ENCODE results near the gene FNDC7.
A peak's percentile ranks its signal among the peaks of the same experiment; 100 is the strongest.
"Not testable (repeated sequence)": the region's sequence is repeated elsewhere in the genome, so short reads cannot be mapped to it uniquely, and the experiment has no call there.

The FNDC7 gene

GRCh38 chr1:108745980-108746381 is 33.3 kb downstream of the FNDC7 start:
- no peak for DNase-seq (ENCODE audit: low read depth)

- peak; percentile 100 for DNase-seq (ENCODE audit: low read depth)
Measured at GRCh38 chr1:108746382-108747170, 33.9 kb downstream of the FNDC7 start, which contains the start of gene STXBP3. STXBP3 (plus strand) TSS chr1:108746674; CDS start chr1:108746738, 64 bp downstream.

DNA sequence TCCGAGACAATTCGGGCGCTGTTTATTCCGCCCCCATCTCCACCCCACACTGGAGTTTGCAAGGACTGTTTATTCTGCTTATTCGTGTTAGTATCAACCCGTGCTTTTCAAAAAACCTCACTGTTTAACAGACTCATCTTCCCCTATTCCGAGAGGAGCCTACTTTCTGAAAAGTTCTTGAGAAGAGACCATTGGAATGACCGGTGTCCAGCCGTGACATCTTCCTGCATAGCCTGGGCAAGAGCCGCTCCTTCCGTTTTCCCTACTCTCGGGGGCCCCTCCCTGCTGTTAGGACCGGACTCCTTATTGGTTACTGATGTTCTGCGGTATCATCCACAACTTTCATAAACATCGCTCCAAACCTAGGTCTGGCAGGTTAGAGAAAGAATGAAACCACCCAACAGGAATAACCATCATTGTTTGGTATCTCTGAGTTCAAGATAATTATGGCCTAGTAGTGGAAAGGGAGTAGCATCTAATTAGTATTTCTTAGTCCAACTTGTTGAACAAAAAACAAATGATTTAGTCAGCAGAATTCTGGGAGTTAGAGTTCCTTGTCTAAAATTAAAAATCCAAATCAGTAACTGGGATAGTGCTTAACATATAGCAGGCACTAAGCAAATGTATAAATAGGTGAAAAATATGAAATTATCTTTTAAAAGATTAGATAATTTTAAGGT is 34.6 kb downstream of the FNDC7 start:
- no peak for DNase-seq (ENCODE audit: low read depth)

DNA sequence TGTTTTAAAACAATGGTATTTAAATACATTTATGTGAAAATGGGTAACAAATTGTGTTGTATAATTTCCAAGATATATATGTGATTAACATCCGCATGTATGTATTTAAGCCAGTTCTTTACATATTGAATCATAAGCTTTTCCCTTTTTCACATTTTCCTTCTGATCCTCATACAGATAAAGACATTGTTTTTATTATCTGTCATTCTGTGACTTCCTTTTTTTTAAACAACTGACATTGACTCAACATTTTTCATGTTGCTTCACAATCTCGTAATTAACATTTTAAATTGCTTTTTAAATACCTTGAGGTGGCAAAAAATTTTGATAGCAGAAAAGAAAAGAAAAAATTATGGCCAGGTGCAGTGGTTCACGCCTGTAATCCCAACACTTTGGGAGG is 35.2 kb downstream of the FNDC7 start:
- DNase-seq (ENCODE audit: low read depth): no peak

DNA sequence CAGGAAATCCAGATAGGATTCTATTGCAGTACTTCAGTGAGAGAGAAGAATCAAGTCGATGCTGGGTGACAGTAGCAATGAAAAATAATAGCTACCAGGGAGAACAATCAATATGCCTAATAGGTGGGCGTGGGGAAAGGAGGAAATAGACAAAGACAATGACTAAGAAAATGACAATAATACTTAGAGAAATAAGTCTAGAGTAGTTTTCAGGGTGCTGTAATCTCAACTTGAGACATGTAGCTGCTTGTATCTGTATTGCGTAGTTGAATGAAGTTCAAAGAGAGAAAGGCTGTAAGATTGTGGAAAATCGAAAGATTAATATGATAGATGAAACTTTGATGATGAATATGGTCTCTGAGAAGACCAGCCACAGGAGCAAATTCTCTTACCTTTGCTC is 36.4 kb downstream of the FNDC7 start:
- DNase-seq (ENCODE audit: low read depth): no peak

- no peak for DNase-seq (ENCODE audit: low read depth)
Measured at GRCh38 chr1:108750476-108751181, 37.9 kb downstream of the FNDC7 start.

GRCh38 chr1:108753363-108753762 is 40.7 kb downstream of the FNDC7 start:
- DNase-seq (ENCODE audit: low read depth): no peak

DNA sequence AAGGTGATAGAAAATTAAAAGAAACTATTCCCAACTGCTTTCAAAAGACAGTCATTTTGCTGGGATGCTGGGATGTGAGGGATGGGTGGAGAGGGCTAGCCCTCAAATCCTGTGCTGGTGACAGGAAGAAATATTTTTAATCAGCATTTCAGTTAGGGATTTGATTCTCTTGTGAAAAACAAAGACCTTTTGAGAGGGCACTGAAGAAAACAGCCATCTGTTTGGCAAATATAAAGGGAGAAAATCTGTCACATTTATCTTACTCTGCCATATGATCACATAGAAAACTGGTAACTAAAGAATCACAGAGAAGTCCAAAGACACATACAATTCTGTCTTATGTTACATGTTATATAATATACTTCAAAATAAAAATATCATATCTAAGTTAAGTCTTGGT is 46.1 kb downstream of the FNDC7 start:
- no peak for DNase-seq (ENCODE audit: low read depth)

- no peak for DNase-seq (ENCODE audit: low read depth)
Measured at GRCh38 chr1:108767115-108767514, 54.4 kb downstream of the FNDC7 start.

- DNase-seq (ENCODE audit: low read depth): no peak
Measured at GRCh38 chr1:108767708-108768107, 55.0 kb downstream of the FNDC7 start.

GRCh38 chr1:108777839-108778238 is 65.1 kb downstream of the FNDC7 start:
- no peak for DNase-seq (ENCODE audit: low read depth)

GRCh38 chr1:108779455-108779854 is 66.7 kb downstream of the FNDC7 start:
- DNase-seq (ENCODE audit: low read depth): no peak

DNA sequence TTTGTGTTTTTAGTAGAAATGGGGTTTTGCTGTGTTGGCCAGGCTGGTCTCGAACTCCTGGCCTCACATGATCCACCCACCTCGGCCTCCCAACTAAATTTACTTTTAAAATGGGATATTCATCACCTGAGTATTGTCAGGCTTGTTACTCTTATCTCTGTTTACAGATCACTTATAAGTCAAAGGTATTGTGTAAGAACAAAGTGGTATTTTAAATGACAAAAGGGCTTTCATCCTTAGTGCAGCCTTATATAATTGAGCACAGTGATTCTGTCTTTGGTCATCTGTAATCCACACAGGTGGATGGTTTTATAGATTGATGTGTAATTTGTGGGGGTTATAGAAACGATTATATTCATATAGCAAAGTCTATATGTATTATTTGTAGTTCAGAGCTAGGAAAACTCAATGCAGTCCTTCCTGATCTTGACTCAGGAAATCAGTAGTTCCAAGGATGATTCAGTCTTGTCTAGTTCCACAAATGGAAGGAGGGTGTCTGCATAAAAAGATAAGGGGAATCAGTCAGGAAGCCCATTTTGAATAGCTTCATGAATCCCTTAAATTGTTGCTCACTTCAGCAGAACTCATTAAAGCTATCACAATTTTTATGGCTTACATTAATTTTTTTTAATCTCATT is 68.3 kb downstream of the FNDC7 start:
- DNase-seq (ENCODE audit: low read depth): no peak

GRCh38 chr1:108781575-108781944 is 68.9 kb downstream of the FNDC7 start:
- DNase-seq (ENCODE audit: low read depth): not testable (repeated sequence)

GRCh38 chr1:108785264-108785663 is 72.6 kb downstream of the FNDC7 start:
- no peak for DNase-seq (ENCODE audit: low read depth)

GRCh38 chr1:108785880-108786279 is 73.2 kb downstream of the FNDC7 start:
- DNase-seq (ENCODE audit: low read depth): no peak

DNA sequence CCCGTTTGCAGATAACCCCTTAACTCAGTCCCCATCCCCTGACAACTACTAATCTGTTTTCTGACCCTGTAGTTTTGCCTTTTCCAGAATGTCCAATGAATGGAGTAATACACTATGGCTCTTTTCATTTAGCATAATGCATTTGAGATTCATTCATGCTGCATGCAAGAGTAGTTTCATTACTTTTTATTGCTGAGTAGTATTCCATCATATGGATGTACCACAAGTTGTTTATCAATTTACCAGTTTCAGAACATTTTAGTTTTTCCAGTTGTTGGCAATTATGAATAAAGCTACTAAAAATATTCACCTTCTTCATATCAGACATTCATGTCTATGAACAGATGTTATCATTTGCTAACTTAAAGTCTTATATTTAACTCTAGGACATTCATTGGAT is 79.1 kb downstream of the FNDC7 start:
- DNase-seq (ENCODE audit: low read depth): no peak
